IMR-90 (cell line): Measurements from ENCODE around the gene PROM2. TPM values are rescaled to one million over a fixed set of nuclear protein-coding genes. Genes with fewer than 3 reads are reported as not detected.

Experiments used
- BHLHE40 ChIP-seq: fragments of 150-350 bp; IDR thresholded peaks from 2 replicates; pipeline ENCODE4 v1.6.1; 2016; ENCODE audit warnings: mild to moderate bottlenecking, low read depth, low read length
- MAFK ChIP-seq: IDR thresholded peaks from 2 replicates; pipeline ENCODE4 v1.6.1; 2012; ENCODE audit warnings: low read depth, low read length, improper control_type of control experiment
- MXI1 ChIP-seq: IDR thresholded peaks from 2 replicates; pipeline ENCODE4 v1.6.1; 2012; ENCODE audit warnings: low read depth, mild to moderate bottlenecking, low read length, moderate library complexity, borderline replicate concordance
- USF2 ChIP-seq: fragments of 150-350 bp; IDR thresholded peaks from 2 replicates; pipeline ENCODE4 v1.6.1; 2017; ENCODE audit warnings: mild to moderate bottlenecking, antibody characterized with exemption, low read length, low read depth
- polyA plus RNA-seq, 3 experiments: library from polyadenylated mRNA; depleted of rRNA; stranded (reverse); fragments of >200 nt; gene quantifications; 2 replicates each; pipeline ENCODE4 v1.2.3, GENCODE V29; 2012; ENCODE audit warnings: low replicate concordance in 1 of 3
- total RNA-seq: library from RNA; depleted of rRNA; stranded (reverse); fragments of >200 nt; gene quantifications from 2 replicates; pipeline ENCODE4 v1.2.3, GENCODE V29; 2012

Gene PROM2
- total and polyA plus RNA-seq, 2 of the 4 experiments (the other 2 are of a cell fraction) = 0.26 TPM; not detected in 1

GRCh38 chr2:95318431-95319220, 44.4 kb downstream of the PROM2 start (continued):
- TF ChIP-seq MXI1 (no peak), MAFK (no peak), BHLHE40 (no peak), USF2 (no peak)
